ENCODE data around the gene AGO4.

- no peak for TF ChIP-seq CTCF (IDR thresholded peaks at IDR 0.05)
- no peak for TF ChIP-seq POLR2AphosphoS5 (IDR thresholded peaks at IDR 0.05)
- TF ChIP-seq POLR2A (IDR thresholded peaks at IDR 0.05) = no peak
These were observed 1.6 kb downstream of the AGO4 start for GRCh38 chr1:35809114-35810095.
